Stimulated activated CD4-positive, alpha-beta T cell treated with anti-CD3 and anti-CD28 coated beads, TNF-alpha, amount 100 ng/mL, for 24 hours (primary cell): ENCODE data around the gene AP2A2.
A peak's percentile ranks its signal among the peaks of the same experiment; 100 is the strongest.

Experiments
- DNase-seq, 3 experiments: peaks; one replicate each; pipeline ENCODE4 v3.0.0-alpha.2; 2020; ENCODE audit warnings: low read depth in 3 of 3

Gene AP2A2

DNA sequence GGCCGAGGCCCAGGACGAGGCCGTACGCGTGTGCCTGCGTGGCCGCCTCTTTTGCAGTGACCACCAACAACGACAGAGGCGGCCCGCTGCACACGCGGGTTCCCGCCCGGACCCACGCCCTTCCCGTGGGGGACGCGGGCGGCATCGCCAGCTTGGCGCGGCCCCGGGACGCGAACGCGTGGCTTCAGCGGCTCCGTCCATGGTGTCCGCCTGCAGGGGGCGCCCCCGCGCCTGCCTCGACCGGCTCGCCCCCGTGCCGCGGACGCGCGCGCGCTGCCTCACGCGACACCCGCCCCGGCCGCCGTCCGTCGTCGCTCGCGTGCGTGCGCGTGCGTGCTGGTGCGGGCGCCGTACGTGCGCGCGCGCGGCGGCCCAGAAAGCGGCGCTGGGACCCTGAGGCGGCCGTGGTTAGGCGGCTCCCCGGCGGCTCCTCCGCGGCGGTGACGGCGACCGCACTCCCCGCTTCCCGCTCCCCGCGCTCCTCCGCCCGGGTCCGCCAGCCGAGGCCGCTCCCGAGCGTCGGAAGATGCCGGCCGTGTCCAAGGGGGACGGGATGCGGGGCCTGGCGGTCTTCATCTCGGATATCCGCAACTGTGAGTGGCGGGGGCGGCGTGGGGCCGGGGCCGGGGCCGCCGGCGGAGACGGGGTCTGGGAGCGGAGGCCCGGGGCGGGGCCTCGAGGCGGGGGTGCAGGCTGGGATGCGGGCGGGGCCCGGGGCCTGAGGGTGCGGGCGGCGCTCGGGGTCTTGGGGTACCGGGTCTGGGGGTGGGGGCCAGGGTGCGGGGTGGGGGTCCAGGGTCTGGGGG is at the start of gene AP2A2:
Gene AP2A2 (plus strand): TSS at position 375 of the 806 bp plus-strand sequence. CDS start 152 bp downstream, at position 527.
- DNase-seq, result peak; percentile 80 to 88 (median 87)

GRCh38 chr11:876545-876944 is 49.1 kb upstream of the AP2A2 start:
- no peak for DNase-seq

- peak in 1 of 3 experiments; percentile 26 for DNase-seq
Measured at GRCh38 chr11:877565-877964, 48.1 kb upstream of the AP2A2 start.

- no peak for DNase-seq
Measured at GRCh38 chr11:880447-880846, 45.2 kb upstream of the AP2A2 start.

GRCh38 chr11:882596-882995 is 43.1 kb upstream of the AP2A2 start:
- no peak for DNase-seq

GRCh38 chr11:883527-883926 is 42.1 kb upstream of the AP2A2 start:
- no peak for DNase-seq

DNA sequence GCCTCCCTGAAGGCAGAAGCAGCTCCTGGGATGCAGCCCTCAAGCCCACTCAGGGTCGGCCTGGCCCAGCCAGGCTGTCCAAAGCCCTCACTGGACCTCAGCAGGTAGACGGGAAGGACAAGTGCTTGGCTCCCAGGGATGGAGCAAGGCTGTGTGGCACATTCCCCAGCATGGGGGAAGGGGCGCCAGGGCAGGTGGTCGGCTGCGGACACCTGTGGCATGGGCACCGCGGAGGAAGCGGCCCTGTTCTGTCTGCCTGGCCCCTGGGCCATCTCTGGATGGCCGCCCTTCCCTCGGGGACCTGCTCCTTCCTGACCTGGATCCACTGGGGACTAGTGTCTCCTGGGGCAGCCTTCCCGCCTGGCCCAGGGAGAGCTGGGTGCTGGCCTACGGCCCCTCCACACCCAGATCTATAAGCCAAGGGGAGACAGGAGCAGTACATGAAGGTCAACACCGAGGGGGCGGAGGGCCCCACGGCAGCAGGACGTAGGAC is 41.0 kb upstream of the AP2A2 start:
- no peak for DNase-seq

DNA sequence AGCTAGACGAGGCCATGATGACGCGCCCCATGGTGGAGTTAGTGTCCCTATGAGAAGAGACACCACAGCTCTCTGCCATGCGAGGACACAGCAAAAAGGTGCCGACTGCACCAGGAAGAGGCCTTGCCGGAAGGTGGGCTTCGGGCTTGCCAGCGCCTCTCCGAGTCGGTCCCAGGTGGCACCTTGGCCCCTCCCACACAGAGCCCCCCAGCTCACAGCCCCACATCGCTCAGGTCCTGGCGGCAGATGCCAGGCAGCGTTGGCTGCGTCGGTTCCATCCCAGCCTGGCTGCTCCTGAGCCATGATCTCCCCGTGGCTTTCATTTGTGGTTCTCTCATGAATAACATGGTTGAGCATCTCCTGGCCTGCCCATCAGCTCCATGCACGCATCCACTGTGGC is 39.1 kb upstream of the AP2A2 start:
- DNase-seq, result no peak

- no peak for DNase-seq
Measured at GRCh38 chr11:887589-887988, 38.1 kb upstream of the AP2A2 start.

DNA sequence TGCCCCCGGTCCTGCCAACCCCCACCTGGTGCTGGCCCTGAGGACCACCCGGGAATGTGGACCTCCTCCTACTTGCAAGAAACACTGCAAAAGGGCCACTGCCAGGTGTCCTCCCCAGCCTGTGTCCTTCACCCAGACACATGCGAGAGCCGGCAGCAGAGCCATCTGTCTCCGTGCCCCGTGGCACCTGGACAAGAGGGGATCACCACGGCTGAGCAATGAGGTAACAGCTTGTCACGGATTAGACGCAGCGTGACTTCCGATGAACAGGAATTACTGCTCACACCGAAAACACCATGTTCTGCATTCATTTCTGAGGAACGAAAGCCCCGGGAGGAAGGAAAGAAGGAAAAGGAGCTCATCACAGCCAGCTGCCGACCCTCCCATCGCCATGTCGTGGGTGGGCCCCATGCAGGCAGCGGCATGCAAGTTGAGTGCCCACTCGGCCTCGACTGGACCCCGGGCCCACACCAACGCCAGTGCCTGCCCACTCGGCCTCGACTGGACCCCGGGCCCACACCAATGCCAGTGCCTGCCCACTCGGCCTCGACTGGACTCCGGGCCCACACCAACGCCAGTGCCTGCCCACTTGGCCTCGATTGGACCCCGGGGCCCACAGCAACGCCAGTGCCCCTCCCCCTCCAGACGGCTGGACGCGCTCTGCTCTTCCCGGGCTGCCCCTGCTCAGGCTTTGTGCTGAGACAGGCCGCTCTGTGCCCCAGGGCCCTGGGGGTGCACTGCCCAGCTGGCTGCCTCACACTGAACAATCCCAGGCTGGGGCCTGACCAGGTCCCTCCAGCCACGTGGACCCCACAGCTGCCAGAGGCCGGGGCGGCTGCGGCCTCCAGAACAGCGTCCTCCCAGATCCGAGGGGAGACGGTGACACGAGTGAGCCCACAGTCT is 37.1 kb upstream of the AP2A2 start:
- no peak for DNase-seq

- no peak for DNase-seq
Measured at GRCh38 chr11:889257-889656, 36.4 kb upstream of the AP2A2 start.

GRCh38 chr11:889687-890475 is 35.8 kb upstream of the AP2A2 start:
- no peak for DNase-seq

- DNase-seq, result no peak
Measured at GRCh38 chr11:890794-891540, 34.7 kb upstream of the AP2A2 start.

- no peak for DNase-seq
Measured at GRCh38 chr11:893008-893654, 32.5 kb upstream of the AP2A2 start.

DNA sequence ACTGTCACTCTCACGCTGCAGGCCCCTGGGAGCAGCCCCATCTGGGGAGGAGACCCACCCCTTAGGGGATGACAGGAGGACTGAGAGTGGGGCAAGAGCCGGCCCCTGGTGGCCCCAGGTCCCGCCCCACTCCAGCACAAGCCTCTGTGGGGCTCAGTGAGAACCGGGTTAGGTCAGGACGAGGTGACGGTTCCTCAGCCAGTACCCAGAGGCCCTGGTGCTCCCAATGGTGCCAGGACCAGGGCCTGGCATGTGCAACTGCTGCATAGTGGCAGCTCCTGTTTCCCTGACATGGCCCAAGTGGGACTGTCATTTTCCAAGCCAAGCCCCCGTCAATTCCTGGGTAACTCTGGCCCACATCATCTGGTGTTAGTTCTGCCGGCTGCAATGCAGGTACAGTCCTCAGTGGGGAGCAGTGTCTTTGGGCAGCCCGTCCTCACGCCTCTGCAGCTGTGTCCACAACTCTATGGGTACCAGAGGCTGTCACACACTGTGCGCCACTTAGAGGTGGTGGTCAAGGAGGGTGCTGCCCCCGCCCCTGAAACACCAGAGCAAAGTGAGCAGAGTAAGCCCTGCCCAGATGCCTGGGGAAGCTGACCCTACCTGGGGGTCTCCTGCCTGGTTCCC is 31.0 kb upstream of the AP2A2 start:
- DNase-seq, result no peak

GRCh38 chr11:895331-896110 is 30.1 kb upstream of the AP2A2 start:
- DNase-seq, result no peak

DNA sequence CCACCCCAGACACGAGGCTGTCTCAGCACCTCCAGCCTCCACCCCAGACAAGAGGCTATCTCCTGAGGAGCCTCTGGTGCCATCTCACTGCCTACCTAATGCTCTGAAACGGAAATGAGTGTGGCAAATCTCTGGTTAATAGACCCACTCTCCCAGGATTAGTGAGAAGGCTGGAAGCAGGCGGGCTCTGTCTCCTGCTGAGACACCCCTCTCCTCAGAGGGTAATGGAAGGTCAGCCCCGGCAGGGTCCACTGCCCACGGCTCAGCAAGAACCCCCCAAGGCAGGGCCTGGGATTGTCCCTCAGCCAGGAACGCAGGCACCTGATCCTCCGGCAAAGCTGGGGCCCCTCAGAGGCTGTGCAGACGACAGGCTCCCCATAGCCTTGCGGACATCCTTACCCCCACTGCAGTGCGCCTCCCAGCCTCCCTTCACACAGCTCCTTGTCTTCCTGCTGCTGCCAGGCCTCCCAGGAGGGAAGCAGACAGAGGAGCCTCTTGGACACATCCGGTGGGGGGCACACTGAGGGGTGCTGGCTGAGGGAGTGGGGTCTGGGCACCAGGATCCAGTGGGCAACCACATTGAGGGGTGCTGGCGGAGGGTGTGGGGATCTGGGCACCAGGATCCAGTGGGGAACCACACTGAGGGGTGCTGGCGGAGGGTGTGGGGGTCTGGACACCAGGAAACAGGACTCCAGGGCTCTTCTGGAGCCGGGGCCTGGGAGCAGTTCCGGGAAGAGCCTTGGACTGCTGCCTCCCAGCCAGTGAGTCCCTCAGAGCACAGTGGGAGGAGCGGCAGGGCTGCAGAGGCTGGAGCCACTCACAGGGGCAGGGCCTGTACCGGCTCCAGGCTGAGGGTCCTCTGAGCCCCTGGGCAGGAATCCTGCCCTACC is 28.2 kb upstream of the AP2A2 start:
- no peak for DNase-seq

DNA sequence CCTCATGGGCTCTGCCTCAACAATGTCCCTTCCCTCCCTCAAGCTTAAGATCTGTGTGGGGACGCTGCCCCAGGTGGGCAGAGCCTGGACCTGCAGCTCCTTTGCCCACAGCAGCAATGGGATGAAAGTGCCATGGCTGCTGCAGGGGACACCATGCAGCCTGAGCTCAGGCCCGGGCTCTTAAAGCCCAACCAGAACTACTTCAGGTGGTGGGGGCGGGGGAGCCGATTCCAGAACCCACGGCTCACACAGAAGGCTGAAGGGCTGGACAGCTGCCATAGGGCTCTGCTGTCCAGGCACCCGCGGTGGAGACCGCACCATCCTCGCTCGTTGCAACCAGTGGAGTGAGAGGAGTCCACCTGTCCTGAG is 27.5 kb upstream of the AP2A2 start:
- DNase-seq, result no peak
